Adrenal gland (tissue), 12 donors: ENCODE measurements around the gene DOCK6. TPM values are rescaled to one million over a fixed set of nuclear protein-coding genes. Genes with fewer than 3 reads are reported as not detected.

Source experiments
- DNase-seq, 7 donors: peaks; one replicate each; pipeline ENCODE4 v3.0.0-alpha.2; 2019 to 2020
- H3K27ac ChIP-seq, 5 donors: fragments of 200-600 bp; sonication (generic) in 4 of 5; 1 replicate in 3 of 5; 2 replicates in 2 of 5; pipeline versions ENCODE4 v1.5.1 to v1.8.0; 2016 to 2020; ENCODE audit warnings: mild to moderate bottlenecking in 1 of 5
- H3K27me3 ChIP-seq: fragments of 200-600 bp; 2 replicates; pipeline ENCODE4 v1.8.0; 2021
- H3K36me3 ChIP-seq, 2 donors: fragments of 200-600 bp; replicated peaks in 1 of 2; 1 replicate in 1 of 2; 2 replicates in 1 of 2; pipeline versions ENCODE4 v1.5.1 to v1.8.0; 2018 to 2022
- H3K4me1 ChIP-seq, 2 donors: fragments of 200-600 bp; replicated peaks in 1 of 2; 1 replicate in 1 of 2; 2 replicates in 1 of 2; pipeline versions ENCODE4 v1.5.1 to v1.8.0; 2018 to 2021
- H3K4me3 ChIP-seq, 4 donors: fragments of 200-600 bp; sonication (generic) in 3 of 4; one replicate each; pipeline ENCODE4 v1.5.1; 2016 to 2018
- H3K9me3 ChIP-seq, 3 donors: fragments of 200-600 bp; sonication (generic) in 1 of 3; replicated peaks in 1 of 3; 1 replicate in 2 of 3; 2 replicates in 1 of 3; pipeline versions ENCODE4 v1.5.1 to v1.8.0; 2016 to 2021
- POLR2A ChIP-seq, 2 donors: fragments of 450-650 bp; IDR thresholded peaks; one replicate each; pipeline ENCODE4 v1.6.1; 2017; ENCODE audit warnings: antibody characterized with exemption in 2 of 2, mild to moderate bottlenecking in 2 of 2, moderate library complexity in 1 of 2
- WGBS, 4 donors: extraction: QIAGEN DNeasy Blood & Tissue Kit in 2 of 4; methylation state at CpG; one replicate each; pipeline versions ENCODE4 v1.1.5 to v1.1.7; 2013 to 2017; 5-methylcytosine and 5-hydroxymethylcytosine counted together
- intact Hi-C, 2 donors: fragments of 100-400 bp; cut with DNase I; formaldehyde crosslinking; loops; one replicate each; pipeline versions ENCODE4 v1.14.1 to v1.15.0; 2022 to 2023
- polyA plus RNA-seq, 3 donors: library from polyadenylated mRNA; stranded (reverse); fragments of 200-250 nt in 2 of 3; fragments of 350-450 nt in 1 of 3; fragmentation: Illumina TruSeq in 1 of 3; extraction: RNeasy Lipid Tissue Mini Kit (QIAGEN cat#74804) in 1 of 3; gene quantifications; one replicate each; pipeline ENCODE4 v1.2.3, GENCODE V29; 2013 to 2014
- total RNA-seq, 9 donors: library from RNA; depleted of rRNA in 4 of 9; stranded (reverse); fragments of >200 nt in 4 of 9; fragments of 120-200 nt in 1 of 9; fragmentation: NEBNext Ultra II Directional in 1 of 9; extraction: Animal tissue kit (Norgen Biotek cat#: 25700) in 1 of 9; gene quantifications; one replicate each; pipeline versions ENCODE4 v1.1.0 to v1.2.4, GENCODE V29; 2013 to 2023
- TF ChIP-seq, protein P1 (sequence below), 6 experiments: fragments of 450-650 bp in 4 of 6; fragments of 200-600 bp in 2 of 6; sonication (generic) in 1 of 6; IDR thresholded peaks; 1 replicate in 5 of 6; 2 replicates in 1 of 6; pipeline versions ENCODE4 v1.5.1 to v1.8.0; 2016 to 2021; ENCODE audit warnings: antibody characterized with exemption in 6 of 6, mild to moderate bottlenecking in 2 of 6, moderate library complexity in 1 of 6
- donor health status: healthy with polysubstance abuse.
- donor health status: Bipolar disorder and iron deficiency.
- donor health status: DM: yes; HTN: yes; CAD: no.
- donor health status: DM: no; HTN: no; CAD: no.
- donor health status: DM: no; HTN: no; CAD: no.
- donor health status: DM: yes; HTN: yes; CAD: no.

The DOCK6 gene
- total and polyA plus RNA-seq, 12 donors = 4.5 to 152 (median 38.3) TPM

DNA sequence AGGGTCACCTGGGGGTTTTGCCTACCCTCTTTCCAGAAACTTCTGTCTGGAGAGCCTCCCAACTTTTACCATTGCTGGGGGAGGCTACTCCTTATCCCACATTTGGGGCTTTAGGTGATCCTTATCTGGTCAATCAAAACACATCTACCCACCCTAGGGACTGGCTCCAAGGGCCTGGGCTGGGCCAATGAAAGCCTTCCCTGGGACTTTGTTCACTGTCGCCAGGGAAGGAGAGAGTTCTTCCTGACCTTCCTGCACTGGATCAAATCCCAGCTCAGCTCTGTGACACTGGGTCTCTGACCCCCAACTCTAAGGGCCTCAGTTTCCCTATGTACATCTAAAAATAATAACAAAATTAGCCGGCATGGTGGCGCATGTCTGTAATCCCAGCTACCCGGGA is 11.1 kb downstream of the DOCK6 start:
- Histone ChIP-seq H3K27me3 (no peaks in the 10 kb centered on the region), H3K27ac (no peak overlapping the region), H3K9me3 (no peaks in the 10 kb centered on the region), H3K4me1 (peaks cover 0 to 3% of the 10 kb centered on the region in 2 donors), H3K36me3 (peaks cover 0 to 25% of the 10 kb centered on the region in 2 donors), H3K4me3 (no peak overlapping the region)
- WGBS, 4 donors = 92 to 96% (median 94%) methylated on average over 4 of the region's 4 CpGs
- intact Hi-C loops = no loop called here
- TF ChIP-seq, protein P1, sequence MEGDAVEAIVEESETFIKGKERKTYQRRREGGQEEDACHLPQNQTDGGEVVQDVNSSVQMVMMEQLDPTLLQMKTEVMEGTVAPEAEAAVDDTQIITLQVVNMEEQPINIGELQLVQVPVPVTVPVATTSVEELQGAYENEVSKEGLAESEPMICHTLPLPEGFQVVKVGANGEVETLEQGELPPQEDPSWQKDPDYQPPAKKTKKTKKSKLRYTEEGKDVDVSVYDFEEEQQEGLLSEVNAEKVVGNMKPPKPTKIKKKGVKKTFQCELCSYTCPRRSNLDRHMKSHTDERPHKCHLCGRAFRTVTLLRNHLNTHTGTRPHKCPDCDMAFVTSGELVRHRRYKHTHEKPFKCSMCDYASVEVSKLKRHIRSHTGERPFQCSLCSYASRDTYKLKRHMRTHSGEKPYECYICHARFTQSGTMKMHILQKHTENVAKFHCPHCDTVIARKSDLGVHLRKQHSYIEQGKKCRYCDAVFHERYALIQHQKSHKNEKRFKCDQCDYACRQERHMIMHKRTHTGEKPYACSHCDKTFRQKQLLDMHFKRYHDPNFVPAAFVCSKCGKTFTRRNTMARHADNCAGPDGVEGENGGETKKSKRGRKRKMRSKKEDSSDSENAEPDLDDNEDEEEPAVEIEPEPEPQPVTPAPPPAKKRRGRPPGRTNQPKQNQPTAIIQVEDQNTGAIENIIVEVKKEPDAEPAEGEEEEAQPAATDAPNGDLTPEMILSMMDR (IDR thresholded peaks at IDR 0.05) = no peak
- TF ChIP-seq POLR2A (IDR thresholded peaks at IDR 0.05) = no peak
- DNase-seq = no peak

- no peaks in the 10 kb centered on the region for H3K27me3 ChIP-seq
- peaks cover 0 to 25% of the 10 kb centered on the region in 2 donors for H3K36me3 ChIP-seq
- no peak overlapping the region for H3K27ac ChIP-seq
- H3K9me3 ChIP-seq = no peaks in the 10 kb centered on the region
- H3K4me1 ChIP-seq = peaks cover under 1 to 3% of the 10 kb centered on the region in 2 donors
- DNase-seq = no peak
- intact Hi-C loops = no loop called here
- TF ChIP-seq, protein P1 (IDR thresholded peaks at IDR 0.05) = no peak
- TF ChIP-seq POLR2A (IDR thresholded peaks at IDR 0.05) = no peak
- WGBS, 4 donors = 89 to 100% (median 93%) methylated on average over 2 of the region's 2 CpGs
- H3K4me3 ChIP-seq = no peak overlapping the region
Observed at GRCh38 chr19:11248852-11249251, 13.5 kb downstream of the DOCK6 start.

DNA sequence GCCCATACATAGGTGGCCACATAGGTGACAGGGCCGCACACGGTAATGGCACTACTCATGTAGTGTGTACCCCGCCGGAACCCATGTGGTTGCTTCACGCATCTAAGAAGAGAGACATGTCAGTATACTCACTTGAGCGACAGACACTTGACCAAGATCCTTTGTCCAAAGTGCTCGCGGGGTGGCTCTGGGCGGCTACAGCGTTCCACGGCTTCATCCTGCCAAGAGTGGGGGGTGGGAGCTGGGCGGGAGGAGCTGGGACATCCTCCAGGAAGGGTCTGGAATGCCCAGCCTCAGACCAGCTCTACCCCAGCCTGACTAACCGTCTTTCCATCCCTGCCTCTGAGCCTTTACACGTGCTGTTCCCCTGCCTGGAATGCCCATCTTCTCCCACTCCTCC is 14.4 kb downstream of the DOCK6 start:
- no peaks in the 10 kb centered on the region for H3K9me3 ChIP-seq
- H3K36me3 ChIP-seq = peaks cover 0 to 28% of the 10 kb centered on the region in 2 donors
- H3K27me3 ChIP-seq = no peaks in the 10 kb centered on the region
- H3K4me1 ChIP-seq = peaks cover 3 to 5% of the 10 kb centered on the region in 2 donors
- WGBS, 4 donors = 70 to 86% (median 80%) methylated on average over 14 of the region's 14 CpGs
- H3K4me3 ChIP-seq = no peak overlapping the region
- intact Hi-C loops = no loop called here
- DNase-seq = no peak
- TF ChIP-seq POLR2A (IDR thresholded peaks at IDR 0.05) = no peak
- TF ChIP-seq, protein P1 (IDR thresholded peaks at IDR 0.05) = no peak
- peak overlapping the region in 3 of 5 donors; percentile 15 to 81 (median 30) for H3K27ac ChIP-seq

DNA sequence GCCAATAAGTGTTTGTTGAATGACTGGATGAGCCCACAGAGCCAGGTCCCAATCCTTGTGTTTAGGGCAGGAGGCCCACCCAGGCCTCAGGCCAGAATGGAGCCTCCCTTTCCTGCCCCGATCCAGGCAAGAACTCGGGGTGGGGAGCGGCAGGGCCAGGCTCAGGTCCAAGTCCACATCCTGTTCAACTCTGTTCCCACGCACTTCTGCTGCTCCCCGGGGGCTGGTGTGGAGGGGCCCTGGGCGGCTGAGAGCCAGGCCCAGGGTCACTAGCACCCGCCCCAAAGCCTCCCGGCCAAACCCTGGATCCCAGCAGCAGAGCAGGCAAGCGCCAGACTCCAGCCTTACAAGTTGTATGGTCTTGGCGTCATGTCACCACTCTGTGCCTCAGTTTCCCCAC is 14.9 kb downstream of the DOCK6 start:
- Histone ChIP-seq H3K4me1 (peaks cover 3 to 5% of the 10 kb centered on the region in 2 donors), H3K9me3 (no peaks in the 10 kb centered on the region), H3K27me3 (no peaks in the 10 kb centered on the region), H3K27ac (peak overlapping the region in 3 of 5 donors; percentile 15 to 81 (median 30)), H3K36me3 (peaks cover 0 to 30% of the 10 kb centered on the region in 2 donors), H3K4me3 (no peak overlapping the region)
- intact Hi-C loops = no loop called here
- peak in 6 of 7 donors; percentile 46 to 82 (median 54) for DNase-seq
- TF ChIP-seq, protein P1 (IDR thresholded peaks at IDR 0.05) = no peak
- TF ChIP-seq POLR2A (IDR thresholded peaks at IDR 0.05) = no peak
- WGBS, 4 donors = 64 to 93% (median 70%) methylated on average over 3 to 10 of the region's 10 CpGs
